Activated CD8-positive, alpha-beta T cell treated with anti-CD3 and anti-CD28 coated beads for 36 hours (primary cell): ENCODE results near the gene ATRIP. TPM values are rescaled to one million over a fixed set of nuclear protein-coding genes. Genes with fewer than 3 reads are reported as not detected.
A peak's percentile ranks its signal among the peaks of the same experiment; 100 is the strongest.

ENCODE experiments used
- ATAC-seq: fragments of 200-7000 bp; cut with Tn5 transposase; one replicate; pipeline ENCODE4 v1.10.0; 2021; ENCODE audit warnings: mild to moderate bottlenecking, moderate library complexity
- CTCF ChIA-PET: fragments of 350-600 bp; sonication (Branson Sonifier 250); formaldehyde crosslinking; loops from one replicate; lab custom pipeline; 2021; ENCODE audit warnings: antibody characterized with exemption; lab: Charles Lee
- POLR2A ChIA-PET: fragments of 350-600 bp; sonication (Branson Sonifier 250); formaldehyde crosslinking; loops from one replicate; lab custom pipeline; 2021; ENCODE audit warnings: antibody characterized with exemption; lab: Charles Lee
- DNase-seq: peaks from one replicate; pipeline ENCODE4 v3.0.0-alpha.2; 2020
- H3K27ac Mint-ChIP-seq: one replicate; pipeline ENCODE4 v1.8.0; 2021; ENCODE audit warnings: mild to moderate bottlenecking, mixed read lengths
- H3K27me3 Mint-ChIP-seq: one replicate; pipeline ENCODE4 v1.8.0; 2021; ENCODE audit warnings: mixed read lengths
- H3K36me3 Mint-ChIP-seq: one replicate; pipeline ENCODE4 v1.8.0; 2021; ENCODE audit warnings: low read depth, mixed read lengths
- H3K4me1 Mint-ChIP-seq: one replicate; pipeline ENCODE4 v1.8.0; 2021; ENCODE audit warnings: low read depth, mixed read lengths
- H3K4me3 Mint-ChIP-seq: one replicate; pipeline ENCODE4 v1.8.0; 2021; ENCODE audit warnings: mild to moderate bottlenecking, moderate library complexity, mixed read lengths
- H3K9me3 Mint-ChIP-seq: one replicate; pipeline ENCODE4 v1.8.0; 2021; ENCODE audit warnings: mixed read lengths
- CTCF ChIP-seq: fragments of 200-600 bp; IDR thresholded peaks from one replicate; pipeline ENCODE4 v1.8.0; 2022; ENCODE audit warnings: antibody characterized with exemption, mild to moderate bottlenecking
- intact Hi-C: fragments of 100-400 bp; cut with micrococcal nuclease; formaldehyde crosslinking; loops from one replicate; pipeline ENCODE4 v1.10.0; 2022
- total RNA-seq, 2 experiments: library from RNA; stranded (reverse); gene quantifications; one replicate each; pipeline ENCODE4 v1.2.3, GENCODE V29; 2021

ATRIP gene
- total RNA-seq, 2 experiments from 2014 or later: 12.4 to 15.0 TPM

GRCh38 chr3:48429317-48429959 is 17.1 kb upstream of the ATRIP start:
- Mint-ChIP-seq H3K36me3 (peaks cover 12% of the 10 kb centered on the region), H3K4me3 (peak overlapping the region; percentile 72), H3K27me3 (peaks cover 6% of the 10 kb centered on the region), H3K27ac (no peak overlapping the region), H3K4me1 (peaks cover 7% of the 10 kb centered on the region), H3K9me3 (no peaks in the 10 kb centered on the region)
- CTCF ChIA-PET: no interaction called here
- no peak for TF ChIP-seq CTCF
- POLR2A ChIA-PET: interaction anchor here (0.6 to 2.4 kb wide), 4 partner anchors 10 to 41 kb away, joined by 3 to 8 read pairs (median 4); partner anchors contain the start of genes CCDC51 and TMA7
- peak; percentile 45 for DNase-seq
- peak; percentile 76 for ATAC-seq
- intact Hi-C loops: no loop called here

GRCh38 chr3:48429960-48430707 is 16.4 kb upstream of the ATRIP start, which contains the start of gene PLXNB1:
Gene PLXNB1, minus strand, starts transcription at chr3:48430086. Its CDS starts 5,475 bp downstream, at chr3:48424611.
- intact Hi-C loops: no loop called here
- H3K4me3 Mint-ChIP-seq: peak within 1 kb of the TSS; percentile 72
- peaks cover 12% of the 10 kb centered on the region for H3K36me3 Mint-ChIP-seq
- ChIA-PET CTCF (no interaction called here), POLR2A (interaction anchor here (0.6 to 2.4 kb wide), 4 partner anchors 9 to 41 kb away, joined by 3 to 8 read pairs (median 4); partner anchors contain the start of genes CCDC51 and TMA7)
- H3K4me1 Mint-ChIP-seq: peaks cover 7% of the 10 kb centered on the region
- H3K9me3 Mint-ChIP-seq: no peaks in the 10 kb centered on the region
- H3K27ac Mint-ChIP-seq: no peak within 1 kb of the TSS
- peaks cover 6% of the 10 kb centered on the region for H3K27me3 Mint-ChIP-seq
- DNase-seq: peak; percentile 32
- peak; percentile 8 for ATAC-seq
- no peak for TF ChIP-seq CTCF

- peaks cover 12% of the 10 kb centered on the region for H3K36me3 Mint-ChIP-seq
- H3K27ac Mint-ChIP-seq: no peak overlapping the region
- DNase-seq (no peak), ATAC-seq (no peak)
- H3K9me3 Mint-ChIP-seq: no peaks in the 10 kb centered on the region
- ChIA-PET CTCF (no interaction called here), POLR2A (interaction anchor here (1.3 to 2.4 kb wide), 3 partner anchors 9 to 40 kb away, joined by 4 to 8 read pairs (median 4); partner anchors contain the start of genes CCDC51 and TMA7)
- peaks cover 7% of the 10 kb centered on the region for H3K4me1 Mint-ChIP-seq
- peak overlapping the region; percentile 72 for H3K4me3 Mint-ChIP-seq
- no peak for TF ChIP-seq CTCF
- intact Hi-C loops: no loop called here
- peaks cover 6% of the 10 kb centered on the region for H3K27me3 Mint-ChIP-seq
These were observed 15.8 kb upstream of the ATRIP start for GRCh38 chr3:48430708-48431101.

- H3K27ac Mint-ChIP-seq: no peak overlapping the region
- peaks cover 7% of the 10 kb centered on the region for H3K4me1 Mint-ChIP-seq
- ATAC-seq: no peak
- no peak for TF ChIP-seq CTCF
- H3K9me3 Mint-ChIP-seq: no peaks in the 10 kb centered on the region
- peak overlapping the region; percentile 72 for H3K4me3 Mint-ChIP-seq
- intact Hi-C loops: no loop called here
- peaks cover 12% of the 10 kb centered on the region for H3K36me3 Mint-ChIP-seq
- DNase-seq: no peak
- ChIA-PET POLR2A (interaction anchor here (1.9 kb wide), 1 partner anchor 13 kb away, joined by 4 read pairs; no protein-coding TSS in a partner anchor), CTCF (interaction anchor here (1.0 kb wide), 1 partner anchor 31 kb away, joined by 3 read pairs; no protein-coding TSS in a partner anchor)
- H3K27me3 Mint-ChIP-seq: peaks cover 6% of the 10 kb centered on the region
These were observed 15.1 kb upstream of the ATRIP start for GRCh38 chr3:48431224-48432029.
